CD4-positive, alpha-beta T cell treated with Interleukin-4 for 1 hour (primary cell): ENCODE measurements around the gene TEKT3.

Source experiments
- DNase-seq, 2 donors: peaks; one replicate each; pipeline ENCODE4 v3.0.0-alpha.2; 2020 to 2022

The TEKT3 gene

GRCh38 chr17:15349119-15349518 lies 7.7 kb upstream of the TEKT3 start:
- no peak for DNase-seq

DNA sequence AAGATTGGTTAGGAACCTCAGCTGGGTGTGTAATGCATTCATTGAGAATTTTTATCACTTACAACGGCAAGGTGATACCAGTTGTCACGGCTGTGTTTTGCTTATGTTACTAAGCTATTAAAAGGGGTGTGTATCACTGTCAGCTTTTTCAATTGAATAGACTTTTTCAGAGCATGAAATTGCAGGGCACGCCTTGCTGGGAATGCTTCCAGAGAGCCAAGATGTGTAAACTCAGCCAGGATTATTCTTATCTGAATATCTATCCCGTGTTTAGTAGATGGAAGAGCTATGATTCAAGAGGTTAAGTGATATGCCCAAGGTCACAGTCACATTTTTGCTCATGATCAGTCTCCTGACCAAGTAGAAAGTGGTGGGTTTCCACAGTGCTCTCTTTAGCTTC lies 6.6 kb upstream of the TEKT3 start:
- no peak for DNase-seq

DNA sequence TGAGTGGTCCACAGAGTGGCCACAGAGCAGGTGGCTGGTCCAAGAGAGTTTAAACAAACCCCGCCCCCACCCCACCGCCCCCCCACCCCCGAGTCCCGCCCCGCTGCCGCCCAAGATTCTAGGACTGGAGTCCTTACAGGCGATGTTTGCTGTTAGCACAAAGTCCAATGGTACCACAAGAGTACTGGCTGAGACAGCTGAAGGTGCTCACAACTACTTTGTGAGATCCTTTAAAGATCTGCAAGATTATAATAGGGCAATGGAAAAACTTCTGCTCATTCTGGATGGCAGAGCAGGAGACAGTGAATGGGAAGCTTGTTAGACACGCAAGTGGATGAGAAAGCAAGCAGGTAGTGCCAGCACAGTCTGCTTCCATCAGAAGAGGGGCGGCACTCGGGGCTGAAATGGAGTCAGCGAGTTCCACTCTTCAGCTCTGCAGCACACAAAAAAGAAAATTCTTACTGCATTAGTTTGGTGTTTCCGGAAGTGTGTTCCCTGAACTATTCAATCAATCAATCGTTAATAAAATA lies 4.7 kb upstream of the TEKT3 start:
- DNase-seq: no peak

- no peak for DNase-seq
Observed at GRCh38 chr17:15343749-15344148, 2.4 kb upstream of the TEKT3 start.

GRCh38 chr17:15342460-15342859 lies 1.1 kb upstream of the TEKT3 start:
- no peak for DNase-seq

GRCh38 chr17:15341966-15342365 lies 569 bp upstream of the TEKT3 start:
- no peak for DNase-seq

DNA sequence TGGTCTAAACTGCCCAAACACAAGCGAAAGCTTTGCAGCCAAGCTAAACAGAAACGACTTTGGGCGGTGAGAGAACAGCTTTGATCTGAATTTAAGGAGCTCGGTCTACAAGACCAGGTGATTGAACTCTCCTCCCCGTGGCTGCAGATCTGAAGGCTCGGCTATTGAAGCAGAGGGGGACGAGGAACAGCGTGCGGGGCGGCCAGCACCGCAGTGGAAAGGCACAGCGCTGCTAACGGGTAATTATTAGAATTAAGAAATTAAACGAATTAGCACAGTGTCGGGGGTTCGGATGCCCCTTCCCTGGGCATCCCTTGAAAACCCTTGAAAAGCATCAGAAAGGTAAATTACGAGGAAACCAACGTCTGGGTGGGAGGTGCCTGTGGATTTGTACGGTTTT lies 431 bp downstream of the TEKT3 start:
- DNase-seq: no peak

GRCh38 chr17:15335446-15335845 lies 6.0 kb downstream of the TEKT3 start:
- no peak for DNase-seq

DNA sequence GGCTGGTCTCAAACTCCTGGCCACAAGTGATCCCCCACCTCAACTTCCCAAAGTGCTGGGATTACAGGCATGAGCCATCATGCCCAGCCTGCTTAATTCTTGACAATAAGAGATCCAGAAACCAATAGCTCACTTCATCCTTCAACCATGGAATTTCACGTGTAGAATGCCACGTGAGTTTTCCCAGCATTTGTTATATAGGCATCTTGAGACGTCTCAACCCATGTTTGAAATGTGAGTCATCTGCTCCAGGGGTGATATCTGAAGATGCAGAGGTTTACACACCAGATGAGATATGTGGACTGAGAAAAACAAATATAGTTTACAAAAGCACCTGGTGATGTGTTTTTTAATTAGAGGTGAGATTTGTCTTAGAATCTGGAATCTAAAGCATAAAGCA lies 7.1 kb downstream of the TEKT3 start:
- no peak for DNase-seq

DNA sequence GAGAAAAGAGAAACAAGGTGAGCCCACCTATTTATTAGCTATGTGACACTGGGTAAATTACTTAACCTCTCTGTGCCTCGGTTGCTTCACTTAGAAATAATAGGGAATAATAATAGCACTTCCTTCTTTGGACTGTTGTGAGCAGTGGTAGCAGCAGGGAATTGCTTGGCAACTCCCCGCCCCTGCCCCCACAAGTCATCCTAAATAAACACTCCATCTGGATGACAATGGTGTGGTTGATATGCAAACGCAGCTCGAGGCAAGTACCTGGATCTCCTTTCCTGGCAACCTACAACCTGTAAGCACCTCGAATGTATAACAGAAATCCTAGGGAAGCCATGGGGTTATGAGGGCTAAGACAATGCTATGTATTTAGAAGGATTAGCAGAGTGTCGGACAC lies 9.1 kb downstream of the TEKT3 start:
- DNase-seq: no peak

DNA sequence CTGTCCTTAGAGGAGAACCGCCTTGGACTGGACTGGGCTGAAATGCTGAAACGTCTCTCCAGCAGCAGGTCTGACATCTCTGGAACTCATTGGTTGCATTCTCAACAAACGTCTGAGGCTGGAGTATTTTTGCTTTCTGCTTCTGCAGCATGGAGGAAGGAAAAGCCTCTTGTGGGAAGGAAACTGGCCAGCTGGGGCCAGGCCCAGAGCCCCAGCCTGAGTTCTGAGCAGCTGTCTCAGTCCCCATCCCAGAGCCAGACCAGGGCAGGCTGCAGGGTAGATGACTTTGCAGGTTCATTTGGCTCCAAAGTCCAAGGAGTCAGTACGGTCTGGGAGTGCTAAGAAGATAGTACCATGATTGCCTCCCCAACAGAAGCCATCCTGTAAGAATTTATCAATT lies 18.3 kb downstream of the TEKT3 start:
- no peak for DNase-seq

- DNase-seq: no peak
Observed at GRCh38 chr17:15321556-15322251, 19.7 kb downstream of the TEKT3 start.

GRCh38 chr17:15319452-15320010 lies 21.9 kb downstream of the TEKT3 start:
- no peak for DNase-seq

- DNase-seq: no peak
Observed at GRCh38 chr17:15311996-15312395, 29.4 kb downstream of the TEKT3 start.

- DNase-seq: no peak
Observed at GRCh38 chr17:15309793-15310192, 31.6 kb downstream of the TEKT3 start.

- DNase-seq: no peak
Observed at GRCh38 chr17:15309236-15309635, 32.2 kb downstream of the TEKT3 start.

DNA sequence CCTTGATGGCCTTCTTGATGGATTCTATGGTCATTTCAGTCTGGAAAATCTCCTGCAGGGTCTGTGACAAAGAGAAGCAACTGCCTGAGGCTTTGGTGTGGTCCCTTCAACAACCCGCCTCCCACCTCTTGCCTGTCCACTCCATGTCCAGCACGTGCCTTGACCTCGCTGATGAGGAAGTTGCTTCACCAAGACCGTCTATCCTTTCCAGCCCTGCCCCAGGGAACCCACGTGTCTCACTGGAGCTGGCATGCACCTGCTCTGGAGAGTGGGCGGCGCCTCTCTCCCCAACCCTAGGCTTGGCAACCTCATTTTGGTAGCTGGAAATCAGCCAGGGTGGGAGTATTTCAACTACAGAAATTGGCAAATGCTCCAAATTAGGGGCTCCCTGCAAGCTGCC lies 32.6 kb downstream of the TEKT3 start:
- DNase-seq: no peak

- no peak for DNase-seq
Observed at GRCh38 chr17:15307710-15308111, 33.7 kb downstream of the TEKT3 start.

- no peak for DNase-seq
Observed at GRCh38 chr17:15303851-15304250, 37.5 kb downstream of the TEKT3 start.

GRCh38 chr17:15303268-15303667 lies 38.1 kb downstream of the TEKT3 start:
- DNase-seq: no peak

GRCh38 chr17:15301845-15302244 lies 39.6 kb downstream of the TEKT3 start:
- no peak for DNase-seq

DNA sequence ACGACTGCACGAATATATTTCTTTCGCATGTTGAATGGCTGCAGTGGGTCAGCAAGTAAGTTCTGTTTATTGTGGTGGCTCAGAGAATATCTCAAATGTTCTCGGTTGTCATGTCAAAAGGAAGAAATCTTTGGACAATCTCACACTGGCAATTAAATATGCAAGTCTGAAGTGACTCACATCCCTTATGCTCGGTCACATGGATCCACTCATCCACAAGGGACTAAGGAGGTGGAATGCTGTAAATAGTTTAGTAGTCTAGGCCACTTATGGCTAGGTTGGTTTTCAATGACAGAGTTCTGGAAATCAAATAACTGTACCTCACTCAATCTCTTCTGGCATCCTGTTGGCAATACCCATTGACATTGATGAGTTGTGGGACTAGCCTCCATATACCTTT lies 43.2 kb downstream of the TEKT3 start:
- no peak for DNase-seq

DNA sequence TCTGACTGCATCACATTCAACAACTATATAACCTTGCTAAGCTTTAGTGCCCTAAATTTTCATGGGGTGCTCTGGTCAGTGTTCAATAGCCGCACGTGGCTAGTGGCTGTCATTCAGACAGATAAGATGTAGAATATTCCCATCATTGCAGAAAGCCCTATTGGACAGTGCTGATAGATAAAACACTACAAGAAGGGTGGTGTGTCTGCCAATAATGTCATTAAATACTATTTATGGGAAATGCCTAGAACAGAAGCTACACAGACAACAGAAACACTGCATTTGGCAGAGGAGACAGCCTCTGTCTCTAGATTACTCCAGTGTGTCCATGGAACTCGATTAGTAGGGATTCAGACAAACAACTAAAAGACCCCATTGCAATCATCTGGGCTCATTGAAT lies 47.8 kb downstream of the TEKT3 start:
- DNase-seq: no peak

DNA sequence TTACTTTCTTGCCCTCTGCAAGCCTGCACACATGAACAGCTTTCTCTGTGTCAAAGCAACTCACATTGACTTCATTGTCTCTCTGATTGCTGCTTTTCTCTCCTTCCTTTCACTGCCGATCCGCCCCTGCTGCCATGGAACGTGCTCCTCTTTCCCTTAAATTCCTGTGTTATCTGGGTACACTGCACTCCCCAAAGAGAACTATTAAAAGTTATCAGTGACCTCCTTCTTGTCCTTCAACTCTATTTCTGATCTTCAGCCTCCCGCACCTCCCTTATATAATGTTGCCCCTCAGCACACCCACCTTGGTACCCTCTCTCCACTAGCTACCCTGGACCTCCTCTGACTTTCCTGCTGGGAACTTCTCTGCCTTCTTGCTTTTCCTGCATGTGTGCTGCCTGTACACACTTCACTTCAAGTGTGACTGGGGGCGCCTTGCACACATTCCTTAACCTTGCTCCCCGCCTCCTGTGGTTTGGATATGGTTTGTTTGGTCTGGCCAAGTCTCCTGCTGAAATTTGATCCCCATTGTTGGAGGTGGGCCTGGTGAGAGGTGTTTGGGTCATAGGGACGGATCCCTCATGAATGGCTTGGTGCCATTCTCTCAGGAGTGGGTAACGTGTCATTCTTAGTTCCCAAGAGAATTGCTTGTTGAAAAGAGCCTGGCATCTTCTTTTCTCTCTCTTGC lies 49.6 kb downstream of the TEKT3 start:
- DNase-seq: no peak
